HPDE6-E6E7 (cell line): ENCODE data around the gene TFF3.

Experiments used
- DNase-seq: peaks from one replicate; pipeline ENCODE4 v3.0.0; 2011; ENCODE audit warnings: missing footprints; ENCODE audit errors: extremely low spot score

TFF3 gene

DNA sequence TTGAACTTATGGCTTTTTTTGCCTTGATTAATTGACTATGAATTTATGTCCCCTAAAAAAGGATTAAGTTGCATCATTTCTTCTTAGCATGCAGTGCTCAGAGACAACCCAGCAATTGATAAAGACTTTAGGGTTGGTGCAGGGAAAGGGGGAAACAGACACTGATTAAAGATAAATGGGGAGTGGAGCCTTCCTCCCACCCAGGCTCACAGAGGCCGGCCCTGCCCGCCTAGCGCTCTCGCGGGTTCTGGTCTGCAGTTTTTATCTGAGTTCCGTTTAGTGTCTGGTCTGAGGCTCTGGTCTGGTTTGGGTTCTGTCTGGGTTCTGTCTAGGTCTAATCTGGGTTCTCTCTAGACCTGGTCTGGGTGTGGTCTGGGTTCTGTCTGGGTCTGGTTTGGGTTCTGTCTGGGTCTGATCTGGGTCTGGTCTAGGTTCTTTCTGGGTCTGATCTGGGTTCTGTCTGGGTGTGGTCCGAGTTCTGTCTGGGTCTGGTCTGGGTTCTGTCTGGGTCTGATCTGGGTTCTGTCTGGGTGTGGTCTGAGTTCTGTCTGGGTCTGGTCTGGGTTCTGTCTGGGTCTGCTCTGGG lies 48.1 kb downstream of the TFF3 start:
- no peak for DNase-seq

GRCh38 chr21:42265231-42265812 lies 49.9 kb downstream of the TFF3 start:
- no peak for DNase-seq

GRCh38 chr21:42264245-42265195 lies 50.7 kb downstream of the TFF3 start:
- no peak for DNase-seq

- no peak for DNase-seq
Observed at GRCh38 chr21:42263591-42264131, 51.5 kb downstream of the TFF3 start.

- DNase-seq: peak; percentile 31
Observed at GRCh38 chr21:42262831-42263231, 52.4 kb downstream of the TFF3 start.

GRCh38 chr21:42261829-42262200 lies 53.4 kb downstream of the TFF3 start:
- no peak for DNase-seq
